GM18499 (cell line): ENCODE measurements around the gene RAB21.
A peak's percentile ranks its signal among the peaks of the same experiment; 100 is the strongest.

Source experiments
- ATAC-seq: cut with Tn5 transposase; IDR thresholded peaks from one replicate; pipeline ENCODE4 v1.9.1; 2021; ENCODE audit warnings: moderate number of reproducible peaks; ENCODE audit not compliant: insufficient read depth, unreplicated experiment

The RAB21 gene, protein sequence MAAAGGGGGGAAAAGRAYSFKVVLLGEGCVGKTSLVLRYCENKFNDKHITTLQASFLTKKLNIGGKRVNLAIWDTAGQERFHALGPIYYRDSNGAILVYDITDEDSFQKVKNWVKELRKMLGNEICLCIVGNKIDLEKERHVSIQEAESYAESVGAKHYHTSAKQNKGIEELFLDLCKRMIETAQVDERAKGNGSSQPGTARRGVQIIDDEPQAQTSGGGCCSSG

DNA sequence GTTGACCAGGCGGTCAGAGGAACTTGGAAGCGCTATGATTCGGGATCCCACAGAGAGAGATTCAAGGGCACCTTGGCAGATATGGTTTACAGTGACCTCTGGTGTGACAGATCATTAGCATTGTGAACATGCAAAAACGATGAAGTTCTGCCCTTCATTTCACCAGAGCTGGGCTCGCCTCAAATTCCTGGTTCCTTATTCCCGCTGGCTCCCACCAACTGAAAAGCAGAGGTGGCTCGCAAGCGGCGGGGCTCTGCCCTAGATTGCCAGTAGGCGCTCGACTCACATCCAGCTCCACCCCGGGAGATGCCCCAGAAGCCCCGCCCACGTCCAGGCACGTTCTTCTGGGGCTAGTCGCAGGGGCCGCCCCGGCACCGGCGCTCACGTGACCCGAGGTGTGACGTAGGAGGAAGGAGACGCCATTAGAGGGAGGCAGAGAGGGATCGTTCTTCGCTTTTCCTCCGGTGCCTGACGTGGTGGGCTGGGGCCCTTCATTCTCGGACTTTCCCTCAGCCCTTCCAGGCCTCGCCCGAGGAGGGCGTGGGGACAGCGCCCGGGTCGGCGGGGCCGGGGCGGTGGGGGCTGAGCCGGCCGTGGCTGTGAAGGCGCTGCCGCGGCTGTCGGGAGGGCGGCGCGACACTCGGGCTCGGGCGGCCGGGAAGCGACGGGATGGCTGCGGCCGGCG lies at the start of gene RAB21:
TSS of gene RAB21 (plus strand) at position 403 of the 685 bp plus-strand sequence. CDS start at position 670, 267 bp downstream.
- peak; percentile 92 for ATAC-seq

DNA sequence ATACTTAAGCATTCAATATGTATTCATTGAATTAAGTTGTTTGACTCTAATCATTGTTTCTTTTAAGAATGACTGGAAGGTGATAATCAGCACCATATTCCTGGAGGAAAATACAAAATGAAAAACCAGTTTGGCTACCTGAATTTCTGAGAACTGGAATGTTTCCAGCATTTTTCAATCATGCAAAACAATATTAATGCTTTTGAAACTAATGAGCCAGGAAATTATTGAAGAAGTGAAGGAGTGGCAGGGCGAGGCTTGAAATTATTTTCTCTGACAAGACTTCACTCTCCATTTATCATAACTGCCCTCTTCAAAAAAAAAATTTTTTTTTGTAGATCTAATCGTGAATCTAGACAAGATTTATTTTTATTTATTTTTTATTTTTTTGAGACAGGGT lies 49.7 kb upstream of the RAB21 start:
- no peak for ATAC-seq

DNA sequence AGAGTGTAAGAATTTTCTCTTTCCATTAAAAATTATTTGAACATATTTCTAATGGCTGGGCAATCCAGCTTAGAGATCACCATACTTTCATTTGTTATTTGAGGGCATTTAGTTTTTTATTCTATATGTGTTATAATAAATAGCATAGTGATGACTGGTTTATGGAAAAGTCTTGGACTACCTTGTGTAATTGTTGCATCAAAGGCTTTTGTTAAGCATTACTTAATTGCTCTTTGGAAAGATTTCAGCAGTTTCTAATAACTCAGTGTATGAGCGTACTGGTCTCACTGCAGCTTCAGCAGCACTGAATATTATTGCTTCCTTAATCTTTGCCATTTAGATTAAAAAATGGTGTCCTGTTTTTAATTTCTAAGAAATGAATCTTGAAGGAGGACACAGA lies 46.0 kb upstream of the RAB21 start:
- no peak for ATAC-seq

DNA sequence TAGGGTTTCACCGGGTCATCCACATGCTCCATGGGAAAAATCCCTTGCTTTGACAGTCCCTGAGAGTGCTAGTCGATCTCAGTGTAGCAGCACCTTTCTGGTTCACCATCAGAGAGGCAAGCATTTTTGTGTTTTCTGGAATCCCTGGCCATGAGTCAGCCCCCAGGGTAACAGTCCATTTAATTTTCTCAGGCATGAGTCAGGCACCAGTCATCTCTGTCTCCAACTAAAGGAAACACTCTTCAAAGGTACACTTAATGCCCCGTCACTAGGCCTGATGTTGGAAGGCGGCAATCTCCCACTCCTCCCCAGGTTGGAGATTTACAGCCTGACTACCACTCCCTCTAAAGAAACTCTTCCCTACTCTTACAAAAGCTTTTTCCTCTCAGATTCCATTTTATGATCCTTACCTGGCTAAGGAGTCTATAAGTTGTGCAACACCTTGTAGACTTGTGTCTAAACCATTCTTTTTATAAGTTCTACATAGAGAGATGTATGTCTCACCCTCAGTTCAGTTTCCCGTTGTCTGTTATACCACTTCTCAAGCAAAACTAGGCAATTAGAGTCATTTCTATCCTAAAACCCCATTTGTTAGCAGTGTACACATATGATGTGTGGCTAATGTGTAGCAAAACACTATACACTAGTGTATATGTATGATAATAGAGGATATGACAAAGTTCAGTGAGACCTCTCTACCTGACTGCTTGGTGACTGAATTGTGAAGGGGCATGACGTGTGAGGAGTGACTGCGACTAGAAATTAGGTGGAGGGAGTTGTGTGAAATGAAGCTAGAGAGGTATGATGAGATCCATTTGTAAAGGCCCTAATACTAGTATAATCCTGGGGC lies 44.2 kb upstream of the RAB21 start:
- no peak for ATAC-seq

DNA sequence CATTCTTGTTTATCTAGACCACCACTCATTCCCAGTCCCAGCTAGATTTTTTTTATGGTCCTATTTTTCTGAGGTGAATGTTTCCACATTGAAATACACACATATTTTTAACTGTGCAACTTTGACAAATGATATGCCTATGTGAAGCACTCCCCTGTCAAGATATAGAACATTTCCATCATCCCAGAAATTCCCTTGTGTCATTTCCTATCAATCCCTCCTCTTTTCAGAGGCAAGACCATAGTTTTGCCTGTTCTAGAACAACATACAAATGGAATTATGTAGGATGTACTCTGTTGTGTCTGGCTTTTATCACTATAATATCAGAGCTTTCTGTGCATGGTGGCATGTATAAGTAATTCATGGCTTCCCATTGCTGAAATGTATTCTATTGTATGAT lies 36.1 kb upstream of the RAB21 start:
- no peak for ATAC-seq

DNA sequence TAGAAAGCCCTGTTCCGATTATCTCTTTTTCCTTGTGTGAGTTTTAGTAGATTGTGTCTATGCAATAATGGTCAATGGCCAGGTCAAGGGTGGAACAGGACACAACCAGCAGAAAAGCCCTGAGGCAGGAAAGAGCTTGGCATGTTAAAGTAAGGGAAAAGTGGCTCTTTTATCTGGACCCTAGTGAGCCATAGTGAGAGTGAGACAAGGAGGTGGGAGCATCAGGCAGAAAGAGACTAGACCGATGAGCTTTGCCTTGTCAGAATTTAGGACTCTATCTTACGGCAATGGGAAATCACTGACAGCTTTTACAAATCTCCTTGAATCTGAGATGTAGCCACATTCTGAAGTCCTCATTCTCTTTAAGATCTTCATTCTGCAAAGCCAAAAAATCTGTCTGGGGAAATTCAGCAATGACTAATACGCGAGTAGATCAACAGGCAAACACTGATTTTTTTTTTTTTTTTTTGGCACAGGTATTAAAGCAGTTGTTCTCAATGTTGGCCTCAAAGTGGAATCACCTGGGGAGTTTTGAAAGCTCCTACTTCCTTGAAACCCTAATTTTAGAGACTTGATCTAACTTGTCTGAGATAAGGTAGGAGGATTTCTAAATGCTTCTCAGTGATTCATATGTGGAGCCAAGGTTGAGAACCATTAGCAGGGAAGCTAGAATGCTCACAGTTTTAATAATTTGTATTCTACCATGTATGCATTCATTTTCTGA lies 34.9 kb upstream of the RAB21 start:
- ATAC-seq, result no peak

DNA sequence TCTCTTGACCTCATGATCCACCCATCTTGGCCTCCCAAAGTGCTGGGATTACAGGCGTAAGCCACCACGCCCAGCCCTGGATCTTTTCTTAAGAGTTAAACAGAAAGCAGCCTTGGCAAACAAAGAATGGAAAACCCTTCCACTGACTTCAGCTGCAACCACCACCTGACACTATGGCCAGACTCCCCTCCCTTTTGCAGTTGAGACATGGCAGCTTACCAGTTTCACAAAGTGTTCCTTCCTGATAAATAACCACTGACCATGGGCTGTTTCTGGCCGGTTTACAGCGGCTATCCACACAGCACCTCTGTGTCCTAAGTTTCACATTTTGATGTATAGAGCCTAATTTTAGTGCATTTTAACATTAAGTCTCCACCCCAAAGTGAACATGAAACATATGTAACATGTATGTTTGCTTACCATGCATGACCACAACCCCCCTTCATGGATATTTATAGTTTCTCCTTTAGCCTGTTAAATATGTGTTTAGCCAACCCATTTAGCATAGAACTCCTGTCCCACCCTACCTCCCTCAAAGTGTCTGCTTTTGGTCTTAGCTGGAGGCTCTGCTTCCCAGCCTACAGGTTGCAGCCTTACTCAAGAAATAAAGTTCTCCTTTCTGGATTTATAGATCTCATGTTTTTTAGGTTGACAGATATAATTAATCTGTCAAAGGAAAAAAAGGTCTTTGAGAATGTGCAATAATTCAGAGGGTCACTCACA lies 32.7 kb upstream of the RAB21 start:
- ATAC-seq, result no peak

DNA sequence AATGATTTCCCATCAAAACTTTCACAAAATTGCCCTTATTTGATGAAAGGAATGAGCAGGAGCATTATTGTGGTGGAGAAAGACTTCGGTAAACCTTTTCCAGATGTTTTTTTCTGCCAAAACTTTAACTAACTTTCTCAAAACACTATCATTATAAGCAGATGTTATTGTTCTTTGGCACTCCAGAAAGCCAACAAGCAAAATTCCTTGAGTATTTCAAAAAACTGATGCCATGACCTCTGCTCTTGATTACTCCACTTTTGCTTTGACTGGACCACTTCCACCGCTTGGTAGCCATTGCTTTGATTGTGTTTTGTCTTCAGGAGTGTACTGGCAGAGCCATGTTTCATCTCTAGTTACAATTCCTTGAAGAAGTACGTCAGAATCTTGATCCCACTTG lies 29.7 kb upstream of the RAB21 start:
- ATAC-seq, result no peak

DNA sequence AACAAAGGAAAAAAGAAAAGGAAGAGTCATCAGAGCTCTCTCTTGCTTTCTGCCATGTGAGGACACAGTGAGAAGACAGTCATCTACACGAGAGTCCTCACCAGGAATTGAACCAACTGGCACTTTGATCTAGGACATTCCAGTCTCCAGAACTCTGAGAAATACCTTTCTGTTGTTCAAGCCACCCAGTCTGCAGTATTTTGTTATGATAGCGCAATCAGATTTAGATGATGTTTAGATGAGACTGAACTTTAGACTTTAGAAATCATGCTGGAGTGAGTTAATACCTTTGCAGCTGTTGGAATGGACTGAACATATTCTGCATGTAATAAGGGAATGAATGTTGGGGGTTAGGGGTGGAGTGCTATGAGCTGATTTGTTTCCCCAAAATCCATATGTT lies 28.1 kb upstream of the RAB21 start:
- ATAC-seq, result no peak

DNA sequence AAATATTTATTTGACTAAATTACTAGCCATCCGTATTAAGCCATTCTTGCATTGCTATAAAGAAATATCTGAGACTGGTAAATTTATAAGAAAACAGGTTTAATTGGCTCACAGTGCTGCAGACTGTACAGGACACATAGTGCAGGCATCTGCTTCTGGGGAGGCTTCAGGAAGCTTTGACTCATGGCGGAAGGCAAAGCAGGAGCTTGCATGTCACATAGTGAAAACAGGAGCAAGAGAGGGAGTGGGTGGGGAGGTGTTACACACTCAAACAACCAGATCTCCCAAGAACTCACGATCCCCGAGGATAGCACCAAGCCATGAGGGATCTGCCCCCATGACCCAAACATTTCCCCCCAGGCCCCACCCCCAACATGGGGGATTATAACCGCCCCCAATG lies 26.7 kb upstream of the RAB21 start:
- no peak for ATAC-seq

DNA sequence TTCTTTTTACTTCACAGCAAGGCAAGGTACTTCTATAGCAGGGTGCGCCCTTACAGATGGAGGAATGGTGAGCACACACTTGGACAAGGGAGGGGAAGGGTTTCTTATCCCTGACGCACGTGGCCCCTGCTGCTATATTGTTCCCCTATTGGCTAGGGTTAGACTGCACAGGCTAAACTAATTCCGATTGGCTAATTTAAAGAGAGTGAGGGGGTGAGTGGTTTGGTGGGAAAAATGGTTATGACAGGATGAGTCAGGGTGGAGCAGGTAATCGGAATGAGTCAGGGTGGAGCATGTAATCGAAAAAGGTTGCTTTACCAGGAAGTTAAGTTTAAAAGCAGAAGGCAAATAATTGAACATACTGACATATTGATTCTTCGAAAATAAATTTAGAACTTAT lies 23.7 kb upstream of the RAB21 start:
- no peak for ATAC-seq

DNA sequence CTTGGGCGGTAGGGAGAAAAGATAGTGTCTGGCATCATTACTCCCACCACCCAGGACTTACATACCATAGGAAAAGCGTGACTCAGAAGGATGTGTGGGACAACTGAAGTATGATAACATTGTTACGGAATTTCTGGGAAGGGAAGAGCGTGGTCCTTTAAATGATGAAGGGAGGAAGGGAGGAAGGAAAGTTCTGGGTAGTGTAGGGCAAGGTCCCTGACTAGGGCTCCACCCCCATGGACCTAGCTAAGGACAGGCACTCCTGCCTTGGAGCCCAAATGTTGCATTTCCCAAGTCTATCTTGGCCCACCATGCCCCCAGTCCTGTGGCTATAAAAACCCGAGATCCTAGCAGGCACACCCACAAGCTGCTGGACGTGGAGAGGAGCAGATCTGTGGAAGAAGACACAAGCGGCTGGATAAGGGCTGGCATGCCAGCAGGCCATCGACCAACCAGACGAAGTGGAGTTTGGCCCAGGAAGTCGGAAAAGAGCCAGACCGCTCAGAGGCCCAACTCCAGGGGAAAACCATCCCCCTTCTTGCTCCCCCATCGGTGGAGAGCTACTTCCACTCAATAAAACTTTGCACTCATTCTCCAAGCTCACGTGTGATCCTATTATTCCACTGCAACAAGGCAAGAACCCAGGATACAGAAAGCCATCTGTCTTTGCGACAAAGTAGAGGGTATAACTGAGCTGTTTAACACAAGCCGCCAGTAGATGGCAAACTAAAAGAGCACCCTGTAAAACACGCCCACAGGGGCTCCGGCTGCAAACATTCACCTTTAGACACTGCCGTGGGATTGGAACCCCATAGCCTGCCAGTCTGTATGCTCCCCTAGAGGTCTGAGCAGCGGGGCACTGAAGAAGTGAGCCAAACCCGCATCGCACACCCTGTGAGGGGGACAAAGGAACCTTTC lies 23.0 kb upstream of the RAB21 start:
- no peak for ATAC-seq

DNA sequence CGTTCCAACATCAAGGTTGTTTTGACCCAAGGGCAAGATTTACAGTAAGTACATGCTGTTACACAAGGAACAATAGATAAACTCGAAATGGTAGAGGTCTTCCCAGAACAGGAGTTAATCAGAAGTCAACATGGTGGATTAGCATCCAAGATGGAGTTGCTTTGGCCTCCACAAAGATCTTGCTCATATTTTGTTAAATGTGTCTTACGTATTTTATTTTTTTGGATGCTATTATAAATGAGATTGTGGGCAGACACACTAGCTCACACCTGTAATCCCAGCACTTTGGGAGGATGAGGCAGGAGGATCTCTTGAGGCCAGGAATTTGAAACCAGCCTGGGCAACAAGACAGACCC lies 22.3 kb upstream of the RAB21 start:
- no peak for ATAC-seq

DNA sequence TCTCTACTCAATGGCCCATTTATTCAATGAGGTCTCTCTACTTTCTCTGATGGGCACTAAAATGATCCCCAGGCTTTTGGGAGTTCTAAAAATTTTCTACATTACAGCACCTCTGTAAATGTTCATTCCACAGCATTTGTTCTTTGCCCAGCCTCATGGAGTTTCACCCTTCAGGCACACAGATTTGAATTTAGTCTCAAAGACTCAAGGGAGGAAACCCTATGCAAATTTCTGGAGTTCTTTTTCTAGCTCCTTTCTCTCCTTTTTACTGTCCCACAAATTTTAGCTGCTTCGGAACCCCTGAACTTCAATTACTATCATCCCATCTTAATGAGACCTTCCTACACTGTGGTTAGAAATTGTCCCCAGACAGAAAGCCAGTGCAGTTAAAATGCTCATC lies 17.5 kb upstream of the RAB21 start:
- ATAC-seq, result no peak

DNA sequence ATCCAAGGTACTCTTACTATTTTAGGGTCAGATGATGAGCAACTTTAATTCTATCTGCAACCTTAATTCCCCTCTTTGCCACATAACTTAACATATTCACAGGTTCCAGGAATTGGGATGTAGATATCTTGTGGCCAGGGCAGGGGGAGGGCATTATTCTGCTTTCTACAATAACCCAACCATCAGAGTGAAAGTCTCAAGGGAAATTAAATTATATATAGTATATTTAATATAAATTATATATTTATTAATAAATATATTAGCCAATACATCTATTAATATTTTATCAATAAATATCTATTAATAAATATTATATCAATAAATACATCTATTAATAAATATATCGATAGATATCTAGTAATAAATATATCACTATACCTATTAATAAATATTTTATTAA lies 11.7 kb upstream of the RAB21 start:
- ATAC-seq, result no peak

DNA sequence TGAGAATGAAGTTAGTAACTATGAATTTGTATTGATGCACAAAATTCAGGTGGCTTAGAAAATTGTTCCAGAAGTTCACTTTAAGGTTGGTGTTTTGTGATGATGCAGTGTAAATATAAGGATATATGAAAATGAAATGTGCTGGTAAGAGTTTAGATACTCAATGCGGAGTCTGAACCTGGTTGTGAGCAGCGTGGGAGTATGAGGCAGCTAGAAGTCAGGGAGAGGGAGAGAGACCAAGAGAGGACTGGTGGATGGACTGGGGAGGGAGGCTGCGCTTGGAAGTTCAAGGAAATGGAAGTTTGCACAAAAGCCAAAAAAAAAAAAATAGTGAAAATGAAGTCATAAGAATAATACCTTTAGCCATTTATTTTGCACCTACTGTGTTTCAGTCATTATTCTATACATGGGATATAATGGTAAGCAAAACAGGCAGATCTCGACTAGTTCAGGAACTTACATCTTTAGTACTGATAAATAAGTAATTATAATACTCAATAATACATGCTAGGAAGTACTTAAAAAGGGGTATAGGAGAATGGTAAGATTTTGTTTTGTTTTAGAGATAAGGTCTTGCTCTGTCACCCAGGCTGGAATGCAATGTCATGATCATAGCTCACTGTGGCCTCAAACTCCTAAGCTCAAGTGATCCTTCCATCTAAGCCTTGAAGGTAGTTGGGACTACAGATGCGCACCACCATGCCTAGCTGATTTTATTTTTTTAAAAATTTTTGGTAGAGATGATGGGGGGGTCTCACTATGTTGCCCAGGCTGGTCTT lies 10.0 kb upstream of the RAB21 start:
- ATAC-seq, result no peak

DNA sequence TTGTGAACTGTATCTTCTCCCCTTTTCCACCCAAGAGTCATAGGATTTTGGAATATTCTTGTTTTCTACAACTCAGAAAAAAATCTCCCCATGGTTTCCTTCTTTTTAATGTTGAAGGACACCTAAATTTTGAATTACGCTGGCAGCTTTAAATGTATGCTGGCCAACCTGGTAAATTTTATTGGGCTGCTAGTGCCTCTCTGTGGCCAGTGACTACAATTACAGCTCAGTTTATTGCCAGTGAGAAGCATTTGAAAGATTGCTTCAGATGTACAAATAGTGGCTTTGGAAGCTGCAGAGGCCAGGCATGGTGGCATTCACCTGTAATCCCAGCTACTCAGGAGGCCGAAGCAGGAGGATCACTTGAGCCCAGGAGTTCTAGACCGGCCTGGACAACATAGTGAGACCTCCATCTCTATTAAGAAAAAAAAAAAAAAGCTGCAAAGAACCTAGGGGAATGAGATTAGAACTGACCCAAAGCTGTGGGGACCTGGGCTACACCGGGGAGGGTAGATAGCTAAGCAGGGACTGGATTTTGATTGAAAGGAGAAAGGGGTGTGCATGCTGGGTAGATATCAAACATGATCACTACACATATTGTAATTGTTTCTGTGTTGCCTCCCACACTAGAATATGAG lies 7.6 kb upstream of the RAB21 start:
- peak; percentile 72 for ATAC-seq
